DOHH2 (cell line): ENCODE data around the gene EPHB1.

Experiments used
- H3F3A ChIP-seq: fragments of 200-600 bp; sonication (generic), shearing (Covaris generic); 2 replicates; pipeline ENCODE4 v1.6.0; 2016; ENCODE audit warnings: antibody characterized with exemption, mild to moderate bottlenecking; ENCODE audit not compliant: control insufficient read depth, insufficient read depth
- H3K27ac ChIP-seq: fragments of 200-600 bp; sonication (generic); 2 replicates; pipeline ENCODE4 v1.5.1; 2014; ENCODE audit warnings: low read depth, mild to moderate bottlenecking, low read length, moderate library complexity
- H3K27me3 ChIP-seq: fragments of 200-600 bp; sonication (generic); 2 replicates; pipeline ENCODE4 v1.6.1; 2014; ENCODE audit warnings: mild to moderate bottlenecking, low read length, mixed read lengths; ENCODE audit not compliant: control insufficient read depth
- H3K36me3 ChIP-seq: fragments of 200-600 bp; sonication (generic); 2 replicates; pipeline ENCODE4 v1.6.1; 2014; ENCODE audit warnings: mild to moderate bottlenecking, low read length, moderate library complexity, mixed read lengths; ENCODE audit not compliant: control insufficient read depth
- H3K4me1 ChIP-seq: fragments of 200-600 bp; sonication (generic); 2 replicates; pipeline ENCODE4 v1.6.1; 2014; ENCODE audit warnings: mild to moderate bottlenecking, low read length, mixed read lengths; ENCODE audit not compliant: control insufficient read depth
- H3K4me2 ChIP-seq: fragments of 200-600 bp; sonication (generic); 2 replicates; pipeline ENCODE4 v1.6.0; 2014; ENCODE audit warnings: mild to moderate bottlenecking, low read length, moderate library complexity
- H3K4me3 ChIP-seq: fragments of 200-600 bp; sonication (generic); 2 replicates; pipeline ENCODE4 v1.5.1; 2014; ENCODE audit warnings: mild to moderate bottlenecking, low read length, mixed read lengths
- H3K79me2 ChIP-seq: fragments of 200-600 bp; sonication (generic); 2 replicates; pipeline ENCODE4 v1.6.1; 2014; ENCODE audit warnings: mild to moderate bottlenecking, low read length, mixed read lengths; ENCODE audit not compliant: control insufficient read depth
- H3K9me2 ChIP-seq: fragments of 200-600 bp; sonication (generic); replicated peaks from 2 replicates; pipeline ENCODE4 v1.6.1; 2014; ENCODE audit warnings: mild to moderate bottlenecking, low read length, mixed read lengths; ENCODE audit not compliant: control insufficient read depth
- H3K9me3 ChIP-seq: fragments of 200-600 bp; sonication (generic); 2 replicates; pipeline ENCODE4 v1.6.1; 2014; ENCODE audit warnings: antibody characterized with exemption, low read length, mixed read lengths; ENCODE audit not compliant: control insufficient read depth, insufficient read depth
- H4K20me1 ChIP-seq: fragments of 200-600 bp; sonication (generic); 2 replicates; pipeline ENCODE4 v1.6.0; 2014; ENCODE audit warnings: low read depth, mild to moderate bottlenecking, antibody characterized with exemption, low read length, moderate library complexity; ENCODE audit not compliant: control insufficient read depth, insufficient read depth
- CTCF ChIP-seq: fragments of 200-600 bp; sonication (generic); IDR thresholded peaks from one replicate; pipeline ENCODE4 v1.5.1; 2014; ENCODE audit warnings: antibody characterized with exemption, mild to moderate bottlenecking, low read depth, low read length; ENCODE audit not compliant: poor library complexity, severe bottlenecking
- EZH2phosphoT487 ChIP-seq: fragments of 200-600 bp; sonication (generic); IDR thresholded peaks from 2 replicates; pipeline ENCODE4 v1.6.1; 2017; ENCODE audit warnings: borderline replicate concordance, mild to moderate bottlenecking, antibody characterized with exemption, low read length, moderate library complexity, mixed read lengths

EPHB1 gene

GRCh38 chr3:135149707-135150681 is 354.9 kb downstream of the EPHB1 start:
- no peak overlapping the region for H3K4me2 ChIP-seq
- H4K20me1 ChIP-seq, result no peaks in the 10 kb centered on the region

GRCh38 chr3:135154186-135154585 is 359.1 kb downstream of the EPHB1 start:
- Histone ChIP-seq H3K4me1 (no peaks in the 10 kb centered on the region), H3K36me3 (no peaks in the 10 kb centered on the region), H3F3A (no peaks in the 10 kb centered on the region), H3K9me3 (no peaks in the 10 kb centered on the region), H3K27me3 (no peaks in the 10 kb centered on the region), H3K9me2 (no peaks in the 10 kb centered on the region), H3K4me3 (no peak overlapping the region), H4K20me1 (no peaks in the 10 kb centered on the region), H3K79me2 (no peaks in the 10 kb centered on the region), H3K27ac (no peak overlapping the region), H3K4me2 (no peak overlapping the region)
- no peak for TF ChIP-seq CTCF
- no peak for TF ChIP-seq EZH2phosphoT487

More at GRCh38 chr3:135149707-135150681, 354.9 kb downstream of the EPHB1 start:
- TF ChIP-seq EZH2phosphoT487, result no peak
- no peak for TF ChIP-seq CTCF
- no peaks in the 10 kb centered on the region for H3K9me2 ChIP-seq
- no peaks in the 10 kb centered on the region for H3K27me3 ChIP-seq
- H3F3A ChIP-seq, result no peaks in the 10 kb centered on the region
- no peaks in the 10 kb centered on the region for H3K4me1 ChIP-seq
- no peaks in the 10 kb centered on the region for H3K36me3 ChIP-seq
- H3K79me2 ChIP-seq, result no peaks in the 10 kb centered on the region
- no peak overlapping the region for H3K4me3 ChIP-seq
- H3K27ac ChIP-seq, result no peak overlapping the region
- H3K9me3 ChIP-seq, result no peaks in the 10 kb centered on the region

GRCh38 chr3:135155228-135155627 is 360.2 kb downstream of the EPHB1 start:
- Histone ChIP-seq H3K4me2 (no peak overlapping the region), H3F3A (no peaks in the 10 kb centered on the region), H3K9me2 (no peaks in the 10 kb centered on the region), H4K20me1 (no peaks in the 10 kb centered on the region), H3K4me3 (no peak overlapping the region), H3K27me3 (no peaks in the 10 kb centered on the region), H3K9me3 (no peaks in the 10 kb centered on the region), H3K36me3 (no peaks in the 10 kb centered on the region), H3K79me2 (no peaks in the 10 kb centered on the region), H3K27ac (no peak overlapping the region), H3K4me1 (no peaks in the 10 kb centered on the region)
- TF ChIP-seq EZH2phosphoT487 (no peak), CTCF (no peak)
